ENCODE data around the gene HOOK2.
"Not testable (repeated sequence)": the region's sequence is repeated elsewhere in the genome, so short reads cannot be mapped to it uniquely, and the experiment has no call there.

Gene HOOK2

DNA sequence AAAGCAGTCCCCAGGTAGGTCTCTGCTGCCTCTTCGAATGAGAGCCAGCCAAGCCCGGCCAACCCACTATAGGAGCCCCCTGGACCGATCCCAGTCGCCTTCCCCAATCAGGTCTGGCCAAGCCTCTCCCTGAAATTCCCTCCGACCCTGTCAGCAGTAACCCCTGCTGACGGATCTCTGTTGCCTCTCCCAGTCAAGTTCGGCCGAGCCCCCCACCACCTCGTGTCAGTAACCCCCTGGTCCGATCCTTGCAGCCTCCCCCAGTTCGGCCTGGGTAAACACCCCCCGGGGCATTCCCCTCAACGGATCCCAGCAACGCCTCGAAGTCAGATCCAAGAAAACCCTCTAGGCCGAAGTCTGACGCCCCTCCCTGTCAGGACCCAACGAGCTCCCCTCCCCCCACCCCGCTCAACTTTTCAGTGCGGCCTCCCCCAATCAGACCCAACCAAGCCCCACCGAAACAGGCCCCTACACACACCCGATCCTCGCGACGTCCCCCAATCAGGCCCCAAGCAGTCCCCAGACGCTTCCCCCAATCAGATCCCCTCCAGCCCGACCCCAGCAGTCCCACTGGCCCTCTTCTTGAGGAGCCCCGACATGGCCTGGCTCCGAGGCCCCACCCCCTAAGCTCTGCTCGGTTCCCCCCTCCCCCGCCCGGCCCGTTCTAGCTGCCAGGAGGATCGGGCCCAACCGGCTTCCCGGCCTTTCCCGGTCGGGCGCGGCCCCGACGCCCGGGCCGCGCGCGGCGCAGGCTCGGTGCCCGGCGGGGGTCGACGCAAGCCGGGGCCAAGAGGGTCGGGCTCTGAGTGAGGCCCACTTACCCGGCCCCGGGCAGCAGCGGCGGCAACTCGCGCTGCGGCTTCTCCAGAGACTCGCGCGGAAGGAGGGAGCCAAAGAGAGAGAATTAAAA lies 53.4 kb downstream of the HOOK2 start:
- DNase-seq (ENCODE audit: low read depth), result peak; percentile 21

DNA sequence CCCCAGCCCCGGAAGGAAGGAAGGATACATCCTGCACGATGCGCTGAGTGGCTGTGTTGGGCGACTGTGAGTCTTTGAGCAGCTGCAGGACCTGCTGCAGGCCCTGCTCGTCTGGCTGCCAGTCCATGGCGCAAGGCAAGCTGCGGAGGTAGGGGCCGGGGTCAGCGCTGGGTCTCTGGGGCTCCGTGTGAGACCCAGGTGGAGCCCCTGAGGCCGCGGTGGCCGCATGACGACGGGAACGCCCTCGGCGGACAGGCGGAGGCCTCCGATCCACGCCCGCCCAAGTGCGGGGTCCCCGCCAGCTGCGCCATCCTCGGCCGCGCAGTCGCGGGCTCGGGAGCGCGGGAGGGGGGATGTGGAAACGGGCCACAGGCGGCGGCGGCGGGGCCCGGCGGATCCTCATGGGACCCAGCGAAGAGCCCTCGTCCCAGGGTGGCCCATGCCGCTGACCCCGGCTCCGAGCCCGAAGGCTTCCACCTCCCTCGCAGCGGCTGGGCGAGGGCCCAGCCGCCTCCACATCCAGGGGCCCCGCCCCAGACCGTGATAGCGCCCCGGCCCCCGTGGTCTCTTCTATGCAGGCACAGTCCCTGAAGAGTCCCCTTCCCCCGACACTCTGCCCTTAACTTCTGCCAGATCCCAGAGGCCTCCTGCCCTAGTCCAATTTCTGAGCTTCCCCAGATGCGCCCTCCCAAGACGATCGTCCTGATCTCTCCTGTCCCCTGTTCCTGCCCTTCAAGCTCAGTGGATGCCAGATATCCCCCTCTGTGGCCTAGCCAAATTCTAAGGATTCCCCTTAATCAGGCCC lies 54.3 kb downstream of the HOOK2 start:
- DNase-seq (ENCODE audit: low read depth), result no peak

DNA sequence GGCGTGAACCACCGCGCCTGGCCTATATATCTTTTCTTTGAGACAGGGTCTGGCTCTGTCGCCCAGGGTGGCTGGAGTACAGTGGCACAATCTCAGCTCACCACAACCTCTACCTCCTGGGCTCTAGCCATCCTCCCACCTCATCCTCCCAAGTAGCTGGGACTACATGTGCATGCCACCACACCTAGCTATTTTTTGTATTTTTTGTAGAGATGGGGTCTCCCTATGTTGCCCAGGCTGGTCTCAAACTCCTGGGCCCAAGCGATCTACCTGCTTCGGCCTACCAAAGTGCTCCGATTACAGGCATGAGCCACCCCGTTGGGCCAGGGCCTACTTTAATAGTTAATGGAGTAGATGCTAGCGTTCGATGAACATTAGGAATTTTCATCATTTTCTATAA lies 55.1 kb downstream of the HOOK2 start:
- no peak for DNase-seq (ENCODE audit: low read depth)

- no peak for DNase-seq (ENCODE audit: low read depth)
Observed at GRCh38 chr19:12715929-12716328, 59.4 kb downstream of the HOOK2 start.

DNA sequence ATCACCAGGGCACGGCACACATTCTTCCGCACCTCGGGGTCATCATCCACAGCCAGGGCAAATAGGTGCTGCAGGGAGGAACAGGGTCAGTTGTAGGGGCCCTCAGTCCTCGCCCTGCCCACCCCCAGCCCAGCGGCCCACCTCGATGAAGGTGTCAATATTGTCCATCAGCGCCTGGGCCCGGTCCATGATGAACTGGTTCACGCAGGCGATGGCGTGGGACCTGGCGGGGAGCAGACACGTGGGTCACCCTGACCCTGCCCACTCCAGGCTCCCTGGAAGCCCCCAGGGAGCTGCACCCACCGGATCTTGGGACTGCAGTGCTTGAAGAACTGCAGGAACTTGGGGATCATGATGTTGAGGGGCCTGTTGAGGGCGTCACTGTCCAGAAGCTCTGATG lies 60.2 kb downstream of the HOOK2 start:
- no peak for DNase-seq (ENCODE audit: low read depth)

DNA sequence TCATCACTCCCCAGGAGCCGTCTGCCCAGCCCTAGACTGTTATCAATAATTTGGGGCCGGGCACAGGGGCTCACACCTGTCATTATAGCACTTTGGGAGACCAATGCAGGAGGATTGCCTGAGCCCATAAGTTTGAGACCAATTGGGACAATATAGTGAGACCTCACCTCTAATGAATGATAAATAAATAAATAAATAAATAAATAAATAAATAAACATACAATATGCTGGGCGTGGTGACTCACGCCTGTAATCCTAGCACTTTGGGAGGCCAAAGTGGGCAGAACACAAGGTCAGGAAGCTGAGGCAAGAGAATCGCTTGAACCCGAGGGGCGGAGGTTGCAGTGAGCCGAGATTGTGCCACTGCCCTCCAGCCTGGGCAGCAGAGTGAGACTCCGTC lies 62.0 kb downstream of the HOOK2 start:
- DNase-seq (ENCODE audit: low read depth), result not testable (repeated sequence)
